NCI-H446 treated with DMSO at 0.1 percent for 48 hours (cell line): Measurements from ENCODE around the gene THAP2.

Experiments
- DNase-seq: peaks from one replicate; lab custom pipeline; 2025; lab: John Stamatoyannopoulos, UW

Gene THAP2

DNA sequence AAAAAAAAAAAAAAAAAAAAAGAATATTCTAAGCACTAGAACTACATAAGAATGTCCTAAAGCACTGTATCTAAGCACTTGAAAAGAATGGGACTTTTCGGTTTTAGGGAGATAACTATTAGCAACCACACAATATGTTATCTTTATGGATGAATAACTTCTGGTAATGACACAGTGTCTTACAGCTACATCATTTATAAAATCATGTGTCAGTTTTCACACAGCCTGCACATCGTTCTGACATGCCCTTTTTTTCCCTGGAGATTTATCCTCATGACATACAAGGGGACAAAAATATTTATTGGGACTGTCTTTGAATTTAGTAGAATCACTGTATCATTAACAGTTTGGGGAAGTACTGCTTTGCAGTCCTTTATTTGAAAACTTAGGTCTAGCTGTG, 39.1 kb downstream of the THAP2 start:
- DNase-seq = no peak

DNA sequence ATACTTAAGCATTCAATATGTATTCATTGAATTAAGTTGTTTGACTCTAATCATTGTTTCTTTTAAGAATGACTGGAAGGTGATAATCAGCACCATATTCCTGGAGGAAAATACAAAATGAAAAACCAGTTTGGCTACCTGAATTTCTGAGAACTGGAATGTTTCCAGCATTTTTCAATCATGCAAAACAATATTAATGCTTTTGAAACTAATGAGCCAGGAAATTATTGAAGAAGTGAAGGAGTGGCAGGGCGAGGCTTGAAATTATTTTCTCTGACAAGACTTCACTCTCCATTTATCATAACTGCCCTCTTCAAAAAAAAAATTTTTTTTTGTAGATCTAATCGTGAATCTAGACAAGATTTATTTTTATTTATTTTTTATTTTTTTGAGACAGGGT, 40.8 kb downstream of the THAP2 start:
- DNase-seq = no peak

GRCh38 chr12:71708658-71709057, 44.6 kb downstream of the THAP2 start:
- no peak for DNase-seq

- no peak for DNase-seq
These were observed 46.4 kb downstream of the THAP2 start for GRCh38 chr12:71710276-71711125.

GRCh38 chr12:71718611-71719010, 54.5 kb downstream of the THAP2 start:
- no peak for DNase-seq

DNA sequence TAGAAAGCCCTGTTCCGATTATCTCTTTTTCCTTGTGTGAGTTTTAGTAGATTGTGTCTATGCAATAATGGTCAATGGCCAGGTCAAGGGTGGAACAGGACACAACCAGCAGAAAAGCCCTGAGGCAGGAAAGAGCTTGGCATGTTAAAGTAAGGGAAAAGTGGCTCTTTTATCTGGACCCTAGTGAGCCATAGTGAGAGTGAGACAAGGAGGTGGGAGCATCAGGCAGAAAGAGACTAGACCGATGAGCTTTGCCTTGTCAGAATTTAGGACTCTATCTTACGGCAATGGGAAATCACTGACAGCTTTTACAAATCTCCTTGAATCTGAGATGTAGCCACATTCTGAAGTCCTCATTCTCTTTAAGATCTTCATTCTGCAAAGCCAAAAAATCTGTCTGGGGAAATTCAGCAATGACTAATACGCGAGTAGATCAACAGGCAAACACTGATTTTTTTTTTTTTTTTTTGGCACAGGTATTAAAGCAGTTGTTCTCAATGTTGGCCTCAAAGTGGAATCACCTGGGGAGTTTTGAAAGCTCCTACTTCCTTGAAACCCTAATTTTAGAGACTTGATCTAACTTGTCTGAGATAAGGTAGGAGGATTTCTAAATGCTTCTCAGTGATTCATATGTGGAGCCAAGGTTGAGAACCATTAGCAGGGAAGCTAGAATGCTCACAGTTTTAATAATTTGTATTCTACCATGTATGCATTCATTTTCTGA, 55.7 kb downstream of the THAP2 start:
- DNase-seq = no peak

DNA sequence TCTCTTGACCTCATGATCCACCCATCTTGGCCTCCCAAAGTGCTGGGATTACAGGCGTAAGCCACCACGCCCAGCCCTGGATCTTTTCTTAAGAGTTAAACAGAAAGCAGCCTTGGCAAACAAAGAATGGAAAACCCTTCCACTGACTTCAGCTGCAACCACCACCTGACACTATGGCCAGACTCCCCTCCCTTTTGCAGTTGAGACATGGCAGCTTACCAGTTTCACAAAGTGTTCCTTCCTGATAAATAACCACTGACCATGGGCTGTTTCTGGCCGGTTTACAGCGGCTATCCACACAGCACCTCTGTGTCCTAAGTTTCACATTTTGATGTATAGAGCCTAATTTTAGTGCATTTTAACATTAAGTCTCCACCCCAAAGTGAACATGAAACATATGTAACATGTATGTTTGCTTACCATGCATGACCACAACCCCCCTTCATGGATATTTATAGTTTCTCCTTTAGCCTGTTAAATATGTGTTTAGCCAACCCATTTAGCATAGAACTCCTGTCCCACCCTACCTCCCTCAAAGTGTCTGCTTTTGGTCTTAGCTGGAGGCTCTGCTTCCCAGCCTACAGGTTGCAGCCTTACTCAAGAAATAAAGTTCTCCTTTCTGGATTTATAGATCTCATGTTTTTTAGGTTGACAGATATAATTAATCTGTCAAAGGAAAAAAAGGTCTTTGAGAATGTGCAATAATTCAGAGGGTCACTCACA, 57.8 kb downstream of the THAP2 start:
- no peak for DNase-seq

DNA sequence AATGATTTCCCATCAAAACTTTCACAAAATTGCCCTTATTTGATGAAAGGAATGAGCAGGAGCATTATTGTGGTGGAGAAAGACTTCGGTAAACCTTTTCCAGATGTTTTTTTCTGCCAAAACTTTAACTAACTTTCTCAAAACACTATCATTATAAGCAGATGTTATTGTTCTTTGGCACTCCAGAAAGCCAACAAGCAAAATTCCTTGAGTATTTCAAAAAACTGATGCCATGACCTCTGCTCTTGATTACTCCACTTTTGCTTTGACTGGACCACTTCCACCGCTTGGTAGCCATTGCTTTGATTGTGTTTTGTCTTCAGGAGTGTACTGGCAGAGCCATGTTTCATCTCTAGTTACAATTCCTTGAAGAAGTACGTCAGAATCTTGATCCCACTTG, 60.9 kb downstream of the THAP2 start:
- no peak for DNase-seq

- no peak for DNase-seq
These were observed 62.4 kb downstream of the THAP2 start for GRCh38 chr12:71726548-71726947.

- DNase-seq = no peak
These were observed 63.9 kb downstream of the THAP2 start for GRCh38 chr12:71727958-71728357.
